Suppressor macrophage treated with lipopolysaccharide for 4 hours (primary cell): Measurements from ENCODE around the gene POFUT1.
"Not testable (repeated sequence)": the region's sequence is repeated elsewhere in the genome, so short reads cannot be mapped to it uniquely, and the experiment has no call there.

ENCODE experiments used
- DNase-seq: peaks from one replicate; pipeline ENCODE4 v3.0.0-alpha.2; 2020

The POFUT1 gene

DNA sequence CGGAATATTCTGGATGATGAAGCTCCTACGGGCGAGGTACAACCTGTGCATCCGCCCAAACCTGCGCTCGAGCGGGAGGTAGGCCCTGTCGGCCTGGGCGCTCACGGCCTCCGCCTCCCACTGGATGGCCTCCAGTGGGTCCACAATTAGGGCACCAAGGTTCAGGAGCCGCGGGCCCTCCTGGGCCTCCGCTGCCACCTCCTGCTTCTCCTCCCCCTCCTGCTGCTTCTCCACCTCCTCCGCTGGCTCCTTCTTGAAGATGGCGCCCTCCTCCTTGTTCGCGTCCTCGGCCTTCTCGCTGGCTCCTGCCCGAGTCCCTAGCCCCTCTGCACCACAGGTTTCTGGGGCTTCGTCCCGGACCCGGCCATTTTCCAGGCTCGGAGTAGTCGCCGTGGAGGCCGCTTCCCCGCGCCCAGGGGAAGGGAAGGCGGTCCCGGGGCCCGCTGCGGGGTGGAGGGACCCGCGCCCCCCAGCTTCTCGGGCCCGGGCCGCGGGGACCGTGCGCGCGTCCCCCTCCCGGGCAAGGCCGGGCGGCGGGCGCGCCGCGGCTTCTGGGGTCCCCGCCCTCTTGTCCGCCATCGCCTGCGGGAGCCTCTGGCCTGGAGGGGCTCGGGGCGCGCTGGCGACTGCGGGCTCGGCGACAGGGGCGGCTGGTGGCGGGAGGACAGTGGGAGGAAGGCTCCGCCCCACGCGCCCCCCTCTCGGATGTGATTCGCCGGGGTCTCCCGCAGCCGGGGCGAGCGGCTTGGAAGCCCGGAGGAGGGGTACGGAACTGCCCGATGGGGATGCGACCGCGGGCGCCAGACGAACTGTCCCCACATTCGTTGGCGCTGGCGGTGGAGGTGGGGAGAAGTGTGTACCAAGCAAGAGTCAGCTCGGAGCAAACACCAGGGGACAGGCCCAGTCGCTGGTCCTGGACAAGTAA is 17.7 kb upstream of the POFUT1 start:
- DNase-seq: peak; percentile 42

DNA sequence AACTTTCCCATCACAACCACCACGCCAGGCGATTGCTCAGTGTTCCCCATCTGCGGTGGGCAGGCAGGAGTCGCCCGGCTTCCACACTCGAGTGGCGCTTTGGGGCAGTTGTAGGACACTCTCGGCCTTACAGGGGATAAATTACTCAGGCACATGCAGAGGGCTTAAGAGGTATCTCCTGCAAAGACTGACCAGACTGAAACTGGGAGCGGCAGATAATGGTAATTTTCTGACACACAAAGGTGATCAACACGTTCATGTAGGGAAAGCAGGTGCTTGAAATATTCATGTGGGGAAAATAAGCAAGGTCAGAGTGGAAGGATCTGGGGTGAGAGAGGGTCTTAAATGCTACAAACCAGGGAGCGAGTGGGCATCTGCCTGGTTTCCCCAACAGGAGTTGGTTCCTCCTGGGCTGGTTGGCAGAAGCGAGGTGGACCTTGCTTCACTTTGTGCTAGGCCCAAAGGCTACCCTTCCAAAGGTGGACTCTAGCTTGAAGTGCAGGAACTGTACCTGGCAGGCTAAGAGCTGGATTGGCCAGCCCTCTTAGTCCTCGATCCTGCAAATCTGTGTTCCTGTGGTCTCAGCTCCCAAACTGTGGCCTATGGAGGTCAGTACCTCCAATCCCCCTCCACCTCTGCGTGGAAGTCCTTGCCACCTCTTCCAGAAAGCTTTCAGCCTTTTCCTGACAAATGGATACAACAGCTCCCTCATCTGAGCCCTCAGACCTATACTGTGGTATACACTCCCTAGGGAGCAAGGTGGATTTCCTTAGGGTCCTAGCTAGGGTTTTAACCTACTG is 16.9 kb upstream of the POFUT1 start:
- DNase-seq: no peak

DNA sequence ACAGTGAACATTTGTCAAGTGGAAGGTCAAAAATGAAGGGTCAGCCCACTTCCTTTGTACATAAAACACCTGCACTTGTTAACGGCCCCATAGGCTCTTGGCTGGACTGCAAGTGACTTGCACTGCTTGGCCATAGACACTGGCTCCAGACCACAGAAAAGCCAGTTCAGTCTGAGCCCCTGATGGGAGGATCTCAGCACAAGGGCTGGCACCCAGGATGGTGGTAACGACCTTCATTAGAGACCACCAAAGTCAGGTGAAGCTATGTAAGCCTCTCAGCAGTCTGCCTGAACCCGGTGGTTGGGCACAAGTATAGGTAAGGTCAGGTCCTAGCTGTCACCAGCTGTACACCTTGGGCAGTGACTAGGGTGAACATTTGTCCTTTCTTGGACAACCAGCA is 16.3 kb upstream of the POFUT1 start:
- no peak for DNase-seq

DNA sequence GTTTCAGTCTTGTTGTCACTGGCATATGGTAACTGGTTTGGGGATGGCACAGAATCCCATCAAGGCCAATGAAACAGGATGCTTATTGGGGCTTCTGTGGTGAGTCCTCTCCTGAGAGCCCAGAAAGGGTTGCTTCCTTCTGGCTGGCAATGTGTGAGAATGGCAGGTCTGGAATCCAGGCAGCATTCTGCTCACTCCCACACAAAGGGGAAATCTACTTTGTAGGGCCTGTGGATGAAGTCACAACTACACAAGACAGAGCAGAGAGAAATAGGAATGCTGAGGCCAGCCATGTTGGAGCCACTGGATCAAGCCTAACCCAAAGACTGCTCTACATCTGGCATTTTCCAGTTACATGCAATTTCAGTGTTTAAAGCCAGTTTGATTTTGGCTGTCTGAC is 15.8 kb upstream of the POFUT1 start:
- no peak for DNase-seq

DNA sequence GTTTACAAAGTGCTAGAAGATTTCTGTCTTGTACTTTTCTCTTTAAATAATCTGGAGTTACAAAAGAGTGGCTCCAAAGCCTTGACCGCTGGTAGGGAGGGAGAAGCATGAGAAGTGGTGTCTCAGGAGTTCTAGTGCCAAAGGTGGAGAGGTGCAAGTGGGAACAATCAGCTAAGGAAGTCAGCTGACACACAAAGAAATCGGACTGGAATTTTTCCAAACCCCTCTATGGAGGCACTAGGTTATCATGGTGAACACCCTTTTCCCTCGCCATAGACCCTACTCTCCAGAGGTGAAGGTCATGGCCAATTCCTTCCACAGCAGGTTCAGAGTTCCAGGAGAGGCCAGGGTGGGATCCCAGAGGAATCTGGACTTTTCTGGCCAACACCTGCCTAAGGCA is 15.0 kb upstream of the POFUT1 start:
- DNase-seq: no peak

DNA sequence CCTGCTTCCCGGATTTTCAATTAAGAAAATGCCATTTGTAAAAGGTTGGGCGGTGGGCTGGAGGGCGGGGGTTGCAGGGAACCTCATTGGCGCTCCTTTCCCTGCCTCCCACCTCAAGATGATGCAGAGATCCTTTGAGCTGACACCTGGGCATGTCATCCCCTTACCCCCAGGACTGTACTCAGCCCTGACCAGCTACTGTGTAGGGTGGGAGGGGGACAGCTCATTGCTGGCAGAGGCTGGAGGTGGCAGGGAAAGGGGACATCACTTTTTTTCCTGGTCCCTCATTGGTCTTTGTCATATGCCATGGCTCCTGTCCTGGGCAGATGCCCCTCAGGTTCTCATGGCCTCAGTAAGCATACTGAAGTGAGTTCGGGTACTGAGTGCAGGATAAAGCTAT is 14.3 kb upstream of the POFUT1 start:
- DNase-seq: not testable (repeated sequence)

DNA sequence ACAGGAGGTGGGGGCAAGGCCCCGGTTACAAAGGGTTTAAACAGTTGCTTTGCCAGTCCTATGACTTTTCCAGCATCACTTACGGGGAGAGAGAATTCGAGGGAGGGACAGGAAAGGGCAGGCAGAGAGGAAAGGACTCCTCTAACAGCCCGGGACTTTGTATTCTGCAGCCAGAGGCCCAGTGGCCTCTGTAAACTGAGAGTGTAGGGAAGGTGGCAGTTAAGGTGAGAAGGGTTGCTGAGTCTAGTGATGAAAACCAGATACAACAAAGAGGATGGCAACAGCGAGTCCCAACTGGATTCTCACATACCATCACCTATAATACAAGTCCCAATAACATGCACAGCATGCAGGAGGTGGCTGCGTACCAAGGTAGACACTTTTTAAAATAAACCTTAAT is 13.7 kb upstream of the POFUT1 start:
- DNase-seq: no peak

DNA sequence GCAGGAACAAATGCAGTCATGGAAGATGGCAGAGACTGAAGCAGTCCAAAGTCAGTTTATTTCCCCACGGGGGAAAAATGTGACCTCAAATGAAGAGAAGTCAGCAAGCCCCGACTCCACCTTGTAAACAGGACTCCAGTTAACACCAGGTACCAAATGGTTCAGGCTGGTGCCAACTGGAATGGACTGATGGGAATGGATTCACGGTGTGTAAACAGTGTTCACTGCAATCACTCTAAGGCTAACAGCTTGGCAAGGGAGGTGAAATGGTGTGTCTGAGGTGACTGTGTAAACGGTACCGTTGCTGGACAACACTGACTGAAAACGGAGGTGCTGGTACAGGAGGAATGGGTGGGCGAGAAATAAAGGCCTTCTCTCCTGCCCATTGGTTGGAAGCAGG is 12.1 kb upstream of the POFUT1 start:
- DNase-seq: no peak

DNA sequence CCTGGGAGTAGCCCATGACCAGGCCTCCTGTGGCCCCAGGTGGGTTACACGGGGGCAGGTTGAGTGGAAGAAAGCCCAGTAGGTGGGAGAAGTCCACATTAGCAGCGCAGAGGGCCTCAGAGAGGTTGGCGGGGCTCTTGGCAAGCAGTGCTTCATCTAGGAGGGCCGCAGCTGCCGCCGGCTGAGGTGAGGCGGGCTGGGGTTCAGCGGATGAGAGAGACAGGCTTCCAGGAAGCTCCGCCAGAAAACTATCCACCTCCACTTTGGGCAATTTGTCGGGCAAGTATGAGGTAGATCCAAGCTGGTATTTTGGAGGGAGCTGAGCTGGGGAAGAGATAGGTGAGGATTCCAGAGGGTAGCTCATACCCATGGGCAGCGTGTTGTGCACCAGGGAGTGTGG is 11.1 kb upstream of the POFUT1 start:
- DNase-seq: not testable (repeated sequence)

DNA sequence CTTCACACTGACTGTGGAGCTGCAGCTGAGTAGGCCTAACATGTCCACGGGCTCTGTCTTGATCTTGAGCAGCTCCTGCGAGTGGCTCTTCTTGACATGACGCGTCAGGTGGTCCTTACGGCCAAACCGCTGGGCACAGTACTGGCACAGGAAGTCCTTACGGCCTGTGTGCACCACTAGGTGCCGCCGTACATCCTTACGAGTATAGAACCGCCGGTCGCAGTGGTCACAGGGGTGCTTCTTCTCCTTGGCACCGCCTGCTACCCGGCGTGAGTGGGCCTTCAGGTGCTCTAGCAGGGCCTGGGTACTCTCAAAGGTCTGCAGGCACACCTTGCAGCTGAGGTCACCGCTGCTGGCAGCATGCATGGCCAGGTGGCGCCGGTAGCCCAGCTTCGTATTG is 10.5 kb upstream of the POFUT1 start:
- not testable (repeated sequence) for DNase-seq

DNA sequence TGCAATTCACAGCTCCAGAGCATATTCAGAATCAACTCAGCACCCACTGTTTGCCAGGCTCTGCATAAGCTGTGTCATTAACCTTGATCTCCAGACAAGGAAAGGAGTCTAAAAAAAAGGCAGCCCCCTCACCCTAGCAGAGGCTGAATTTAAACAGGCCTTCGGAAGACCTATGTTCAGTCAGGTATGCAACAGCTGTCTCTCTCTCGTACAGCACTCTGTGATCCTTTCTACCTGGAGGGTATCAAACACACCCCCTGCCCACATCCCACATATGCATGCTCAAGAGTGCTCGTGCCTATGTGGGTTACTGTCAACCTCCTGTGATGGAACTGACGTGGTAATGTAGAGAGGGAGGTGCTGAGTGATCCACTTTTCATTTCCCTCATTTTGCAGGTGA is 8.7 kb upstream of the POFUT1 start:
- no peak for DNase-seq

DNA sequence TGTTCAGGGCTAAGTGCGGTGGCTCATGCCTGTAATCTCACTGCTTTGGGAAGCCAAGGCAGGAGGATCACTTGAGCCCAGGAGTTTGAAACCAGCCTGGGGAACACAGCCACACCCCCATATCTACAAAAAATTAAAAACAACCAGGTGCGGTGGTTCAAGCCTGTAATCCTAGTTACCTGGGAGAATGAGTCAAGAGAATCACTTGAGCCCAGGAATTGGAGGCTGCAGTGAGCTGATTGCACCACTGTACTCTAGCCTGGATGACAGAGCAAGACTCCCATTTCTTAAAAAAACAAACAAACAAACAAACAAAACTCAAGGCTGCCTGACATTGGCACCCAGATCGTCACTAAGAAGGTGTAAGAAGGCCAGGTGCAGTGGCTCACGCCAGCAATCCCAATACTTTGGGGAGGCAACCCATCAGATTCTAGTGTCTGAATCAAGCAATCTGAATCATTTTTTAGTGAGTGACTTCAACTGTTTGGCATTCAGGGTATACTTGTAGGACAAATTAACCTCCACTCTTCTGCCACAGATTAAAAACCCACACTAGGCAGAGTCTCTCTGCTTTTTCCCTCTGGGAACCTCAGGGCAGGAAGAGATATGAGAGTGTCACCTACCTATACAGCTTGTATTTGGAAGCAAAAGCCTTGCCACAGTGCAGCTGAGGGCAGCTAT is 6.2 kb upstream of the POFUT1 start:
- no peak for DNase-seq

DNA sequence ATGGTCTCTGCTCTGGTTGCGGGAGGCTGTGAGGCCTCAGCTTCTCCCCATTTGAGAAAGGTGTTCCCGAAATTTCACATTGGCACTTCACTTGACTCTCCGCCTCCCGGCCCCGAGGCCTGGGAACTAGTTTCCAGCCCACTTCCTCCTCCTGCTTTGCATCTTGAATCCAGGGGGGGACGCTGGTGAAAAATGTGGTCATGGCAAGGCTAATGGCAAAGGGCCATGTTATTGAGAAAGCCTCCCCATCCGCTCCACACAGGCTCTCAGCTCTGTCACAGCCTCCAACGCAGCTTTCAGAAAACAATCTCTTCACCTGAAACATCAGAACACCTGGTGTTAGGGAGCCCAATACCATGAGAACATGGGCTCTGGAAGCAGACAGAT is 5.7 kb upstream of the POFUT1 start:
- DNase-seq: no peak

DNA sequence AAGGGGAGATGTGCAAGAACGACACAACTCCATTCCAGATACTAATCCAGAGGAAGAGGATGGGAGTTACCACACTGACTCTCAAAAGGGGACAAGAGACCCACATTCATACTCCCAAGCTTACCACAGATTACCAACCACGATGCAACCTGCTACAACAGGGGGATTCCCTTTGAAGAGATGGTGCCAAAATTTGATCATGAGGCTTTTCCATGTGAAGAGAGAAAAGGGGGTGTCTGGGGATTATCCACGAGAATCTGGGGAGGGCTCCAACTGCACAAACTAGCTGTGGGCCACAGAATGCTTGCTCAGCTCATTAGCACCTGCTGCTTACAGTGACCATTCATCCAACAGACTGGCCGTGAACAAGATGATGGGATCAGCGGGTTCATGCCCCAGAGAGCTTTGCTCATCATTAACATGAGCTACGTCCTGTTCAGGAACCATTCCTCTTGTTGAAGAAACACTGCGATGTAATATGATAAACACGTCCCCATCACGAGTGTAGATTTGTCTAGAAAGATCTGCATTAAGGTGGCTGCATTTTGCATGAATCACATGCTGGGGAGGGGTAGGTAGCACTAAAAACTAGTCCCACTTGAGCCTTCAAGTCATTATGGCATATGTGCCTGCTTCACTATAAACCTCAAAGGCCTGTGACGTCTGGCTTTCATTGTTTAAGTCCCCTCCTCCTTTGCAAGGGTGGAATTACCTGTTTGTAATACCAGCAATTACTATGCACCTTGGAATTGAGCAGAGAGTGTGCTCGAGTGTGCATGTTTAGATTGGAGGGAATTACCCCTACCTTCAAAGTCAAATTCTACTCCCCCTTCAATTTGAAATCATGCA is 4.1 kb upstream of the POFUT1 start:
- DNase-seq: no peak

DNA sequence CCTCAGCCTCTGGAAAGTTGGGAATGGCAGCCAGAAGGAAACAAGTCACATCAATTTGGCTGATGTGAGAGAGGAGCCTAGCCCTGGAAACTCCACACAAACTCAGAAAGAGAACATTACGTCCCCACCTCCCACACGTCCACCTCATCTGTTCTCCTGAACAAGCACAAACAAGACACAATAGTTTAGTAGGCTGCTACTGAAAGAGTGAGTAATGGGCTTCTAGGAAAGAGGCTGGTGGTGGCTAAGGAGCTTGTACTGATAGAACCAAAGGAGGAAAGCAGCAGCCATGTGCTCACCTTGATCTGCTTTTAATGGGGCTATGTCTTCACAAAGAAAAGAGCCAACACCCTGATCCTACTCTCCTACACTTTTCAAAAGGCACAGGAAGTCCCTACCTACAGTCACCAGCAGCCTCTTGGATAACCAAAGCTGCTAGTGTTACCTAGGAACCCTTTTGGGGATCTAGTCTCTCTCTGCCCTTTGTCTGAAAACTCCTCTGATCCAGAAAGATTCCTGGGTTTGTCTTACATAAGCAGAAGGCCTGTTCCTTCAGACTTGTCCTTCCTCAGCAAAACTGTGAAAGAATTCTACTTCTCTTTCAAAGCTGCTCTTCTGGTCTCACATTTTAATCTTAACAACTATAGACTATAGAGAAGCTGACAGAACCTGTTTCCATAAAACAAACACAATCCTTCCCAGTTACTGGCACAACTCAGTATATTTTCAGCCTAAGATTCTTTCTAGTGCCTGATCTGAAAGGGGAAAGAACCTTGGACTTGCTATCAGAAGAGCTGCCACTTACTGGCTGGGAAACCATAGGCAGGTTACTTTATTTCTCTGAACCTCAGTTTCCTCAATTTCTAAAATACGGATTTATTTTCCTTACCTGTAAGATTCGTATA is 3.2 kb upstream of the POFUT1 start:
- DNase-seq: no peak

DNA sequence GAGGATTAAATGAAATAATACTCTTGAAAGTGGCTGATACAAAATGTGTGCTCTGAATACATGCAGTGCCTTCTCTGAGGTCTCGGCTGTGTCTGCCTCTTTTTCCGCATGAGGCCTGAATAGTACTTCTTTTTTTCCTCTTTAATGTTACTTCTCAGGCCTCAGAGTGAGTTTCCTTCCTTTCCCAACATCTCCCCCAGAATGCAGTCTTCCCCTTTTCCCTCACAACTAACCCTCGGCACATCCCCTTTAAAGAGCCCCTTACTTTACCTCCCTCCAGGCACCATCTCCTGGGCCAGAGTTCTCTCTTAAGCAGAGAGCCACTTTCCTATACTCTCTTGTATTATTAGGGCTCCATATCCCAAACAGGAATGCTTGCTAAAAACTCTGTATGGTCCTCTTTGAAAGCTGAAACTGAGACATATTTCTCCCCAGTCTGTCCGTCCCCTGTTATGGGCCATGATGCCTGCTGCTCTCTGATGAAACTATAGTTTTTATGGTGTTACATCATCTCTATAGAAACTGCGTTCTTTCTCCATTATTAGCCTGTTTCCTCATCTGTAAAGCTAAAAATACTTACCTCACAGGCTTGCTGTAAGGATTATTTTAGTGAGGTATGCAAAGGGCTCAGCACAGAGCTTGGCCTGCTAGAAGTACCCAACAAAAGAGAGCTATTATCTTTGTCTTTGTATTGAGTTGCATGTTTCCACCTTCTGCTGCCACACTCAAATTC is 2.4 kb upstream of the POFUT1 start:
- DNase-seq: peak; percentile 83

DNA sequence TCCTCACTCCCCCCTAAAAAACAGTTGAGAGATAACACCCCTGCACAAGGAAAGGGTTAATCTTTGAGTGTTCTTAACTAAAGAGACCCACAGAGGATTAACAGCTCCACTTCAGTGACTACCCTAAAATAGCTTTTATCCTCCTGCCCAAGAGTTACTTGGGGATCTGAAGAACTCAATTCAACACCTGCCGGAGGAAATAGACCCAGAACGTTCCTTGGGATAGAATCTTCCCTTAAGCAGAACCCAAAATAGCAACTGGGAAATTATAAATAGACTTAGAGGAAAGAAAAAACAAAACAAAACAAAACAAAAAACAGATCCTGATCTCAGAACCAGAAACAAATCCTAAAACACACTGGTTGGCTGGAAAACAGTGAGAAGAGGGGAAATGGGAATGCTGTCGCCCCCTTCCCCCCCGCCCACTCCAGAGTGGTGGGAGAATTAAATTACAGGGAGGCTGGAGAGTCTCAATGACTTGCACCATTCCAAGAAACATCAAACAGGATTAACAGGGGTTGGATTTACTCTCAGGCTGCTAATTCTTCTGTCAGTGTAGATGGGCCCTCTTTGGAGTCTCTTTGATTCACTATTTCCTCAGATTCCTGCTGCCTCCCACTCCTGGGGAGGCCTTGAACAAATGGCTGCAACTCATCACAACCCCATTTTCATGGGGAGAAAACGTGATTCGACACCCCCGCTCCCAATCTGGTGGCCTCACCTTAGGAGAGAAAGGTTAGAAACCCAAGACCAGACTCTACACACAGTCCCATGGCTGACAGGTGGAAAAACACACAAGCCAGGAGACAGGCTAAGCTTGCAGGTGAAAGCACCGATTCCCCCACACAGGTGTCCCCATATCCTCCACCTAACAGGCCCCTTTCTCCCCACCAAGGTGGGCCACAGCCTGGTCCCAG is 1.6 kb upstream of the POFUT1 start:
- DNase-seq: no peak

DNA sequence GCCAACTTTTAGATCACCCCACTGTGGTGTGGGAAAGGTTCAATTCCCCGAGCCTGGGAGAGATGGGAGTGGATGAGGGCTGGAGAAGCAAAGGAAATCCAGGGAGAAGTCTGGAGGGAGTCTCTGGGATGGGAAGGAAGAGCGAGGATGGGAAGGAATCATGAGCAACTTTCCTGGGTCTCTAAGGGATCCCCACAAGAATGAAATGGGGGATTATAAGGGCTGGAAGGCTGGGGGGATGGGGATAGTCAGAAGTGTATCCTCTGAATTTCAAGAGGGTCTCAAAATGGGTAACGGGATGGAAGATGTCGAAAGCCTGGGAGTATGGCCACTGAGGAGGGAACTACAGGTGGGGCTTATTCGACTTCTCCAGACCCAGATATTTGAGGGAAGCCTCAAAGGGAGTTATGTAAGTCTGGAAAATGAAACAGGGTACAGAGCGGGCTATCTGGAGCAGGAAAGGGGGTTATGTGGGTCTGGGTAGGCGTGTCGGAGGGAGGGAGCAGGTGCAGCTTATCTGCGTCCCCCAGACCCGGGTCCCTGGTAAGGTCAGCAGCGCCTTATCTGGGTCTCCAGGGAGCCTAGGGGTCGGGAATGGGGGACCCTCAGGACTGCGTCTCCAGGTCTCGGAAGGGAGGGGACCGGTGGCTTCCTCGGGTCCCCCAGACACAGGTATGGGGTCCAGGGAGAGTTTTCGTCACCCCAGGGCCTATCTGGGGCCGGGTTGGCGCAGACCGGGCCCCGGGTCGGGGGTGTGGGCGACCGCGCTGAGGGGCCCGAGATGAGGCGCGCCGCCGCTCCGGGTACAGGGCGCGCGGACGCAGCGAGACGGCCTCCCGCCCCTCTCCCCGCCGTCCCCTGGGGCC is 687 bp upstream of the POFUT1 start:
- DNase-seq: no peak
